ENCODE data around the gene CDC42EP4.

Gene CDC42EP4

GRCh38 chr17:73293480-73293911, 18.3 kb downstream of the CDC42EP4 start:
- DNase-seq: no peak

GRCh38 chr17:73293031-73293430, 18.8 kb downstream of the CDC42EP4 start:
- no peak for DNase-seq

- no peak for DNase-seq
Observed at GRCh38 chr17:73292031-73292531, 19.7 kb downstream of the CDC42EP4 start.

GRCh38 chr17:73291260-73291801, 20.5 kb downstream of the CDC42EP4 start:
- DNase-seq: no peak

- no peak for DNase-seq
Observed at GRCh38 chr17:73290399-73291259, 21.2 kb downstream of the CDC42EP4 start.

- DNase-seq: no peak
Observed at GRCh38 chr17:73289549-73290254, 22.1 kb downstream of the CDC42EP4 start.

GRCh38 chr17:73288534-73289302, 23.1 kb downstream of the CDC42EP4 start:
- no peak for DNase-seq

- no peak for DNase-seq
Observed at GRCh38 chr17:73286863-73287296, 24.9 kb downstream of the CDC42EP4 start.

- no peak for DNase-seq
Observed at GRCh38 chr17:73285916-73286862, 25.6 kb downstream of the CDC42EP4 start.

GRCh38 chr17:73285603-73285908, 26.2 kb downstream of the CDC42EP4 start:
- no peak for DNase-seq

GRCh38 chr17:73284906-73285602, 26.7 kb downstream of the CDC42EP4 start:
- DNase-seq: no peak

- no peak for DNase-seq
Observed at GRCh38 chr17:73284354-73284753, 27.4 kb downstream of the CDC42EP4 start.

GRCh38 chr17:73283841-73284282, 27.9 kb downstream of the CDC42EP4 start:
- no peak for DNase-seq

- DNase-seq: no peak
Observed at GRCh38 chr17:73283250-73283649, 28.6 kb downstream of the CDC42EP4 start.

GRCh38 chr17:73282629-73283028, 29.2 kb downstream of the CDC42EP4 start:
- DNase-seq: no peak

- no peak for DNase-seq
Observed at GRCh38 chr17:73281928-73282327, 29.9 kb downstream of the CDC42EP4 start.

GRCh38 chr17:73280191-73280590, 31.6 kb downstream of the CDC42EP4 start:
- DNase-seq: no peak

GRCh38 chr17:73279704-73280103, 32.1 kb downstream of the CDC42EP4 start:
- DNase-seq: no peak

- no peak for DNase-seq
Observed at GRCh38 chr17:73278465-73279453, 33.0 kb downstream of the CDC42EP4 start.

GRCh38 chr17:73278049-73278464, 33.7 kb downstream of the CDC42EP4 start:
- DNase-seq: no peak
